ENCODE measurements around the gene ZNF621.

DNA sequence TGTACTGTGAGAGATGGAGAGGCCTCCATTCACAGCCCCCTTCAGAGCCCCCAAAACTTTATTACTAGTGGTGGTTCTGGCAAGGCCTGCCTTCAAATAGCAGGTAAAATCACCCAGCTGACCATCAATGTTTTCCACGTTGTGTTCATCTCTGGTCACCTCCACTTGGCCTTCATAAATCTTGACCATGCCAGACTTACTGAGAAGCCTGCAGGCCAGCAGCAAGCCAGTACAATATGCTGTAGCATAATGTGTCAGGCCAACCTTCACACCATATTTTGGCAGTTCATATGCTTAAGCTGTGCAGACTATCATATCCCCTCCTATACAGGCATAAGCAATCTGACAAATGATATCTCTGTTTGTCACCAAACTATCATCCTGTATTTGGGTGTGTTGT is 62.1 kb downstream of the ZNF621 start:
- TF ChIP-seq, protein P1, sequence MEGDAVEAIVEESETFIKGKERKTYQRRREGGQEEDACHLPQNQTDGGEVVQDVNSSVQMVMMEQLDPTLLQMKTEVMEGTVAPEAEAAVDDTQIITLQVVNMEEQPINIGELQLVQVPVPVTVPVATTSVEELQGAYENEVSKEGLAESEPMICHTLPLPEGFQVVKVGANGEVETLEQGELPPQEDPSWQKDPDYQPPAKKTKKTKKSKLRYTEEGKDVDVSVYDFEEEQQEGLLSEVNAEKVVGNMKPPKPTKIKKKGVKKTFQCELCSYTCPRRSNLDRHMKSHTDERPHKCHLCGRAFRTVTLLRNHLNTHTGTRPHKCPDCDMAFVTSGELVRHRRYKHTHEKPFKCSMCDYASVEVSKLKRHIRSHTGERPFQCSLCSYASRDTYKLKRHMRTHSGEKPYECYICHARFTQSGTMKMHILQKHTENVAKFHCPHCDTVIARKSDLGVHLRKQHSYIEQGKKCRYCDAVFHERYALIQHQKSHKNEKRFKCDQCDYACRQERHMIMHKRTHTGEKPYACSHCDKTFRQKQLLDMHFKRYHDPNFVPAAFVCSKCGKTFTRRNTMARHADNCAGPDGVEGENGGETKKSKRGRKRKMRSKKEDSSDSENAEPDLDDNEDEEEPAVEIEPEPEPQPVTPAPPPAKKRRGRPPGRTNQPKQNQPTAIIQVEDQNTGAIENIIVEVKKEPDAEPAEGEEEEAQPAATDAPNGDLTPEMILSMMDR (IDR thresholded peaks at IDR 0.05): no peak
- TF ChIP-seq SIN3A (IDR thresholded peaks at IDR 0.05; ENCODE audit: borderline replicate concordance, insufficient read depth, low read depth, low read length) (no peak), POLR2AphosphoS5 (IDR thresholded peaks at IDR 0.05; ENCODE audit: low read depth, low read length) (no peak), TCF7L2 (IDR thresholded peaks at IDR 0.05; ENCODE audit: low read depth, low read length) (no peak)
- TF ChIP-seq, protein P2, sequence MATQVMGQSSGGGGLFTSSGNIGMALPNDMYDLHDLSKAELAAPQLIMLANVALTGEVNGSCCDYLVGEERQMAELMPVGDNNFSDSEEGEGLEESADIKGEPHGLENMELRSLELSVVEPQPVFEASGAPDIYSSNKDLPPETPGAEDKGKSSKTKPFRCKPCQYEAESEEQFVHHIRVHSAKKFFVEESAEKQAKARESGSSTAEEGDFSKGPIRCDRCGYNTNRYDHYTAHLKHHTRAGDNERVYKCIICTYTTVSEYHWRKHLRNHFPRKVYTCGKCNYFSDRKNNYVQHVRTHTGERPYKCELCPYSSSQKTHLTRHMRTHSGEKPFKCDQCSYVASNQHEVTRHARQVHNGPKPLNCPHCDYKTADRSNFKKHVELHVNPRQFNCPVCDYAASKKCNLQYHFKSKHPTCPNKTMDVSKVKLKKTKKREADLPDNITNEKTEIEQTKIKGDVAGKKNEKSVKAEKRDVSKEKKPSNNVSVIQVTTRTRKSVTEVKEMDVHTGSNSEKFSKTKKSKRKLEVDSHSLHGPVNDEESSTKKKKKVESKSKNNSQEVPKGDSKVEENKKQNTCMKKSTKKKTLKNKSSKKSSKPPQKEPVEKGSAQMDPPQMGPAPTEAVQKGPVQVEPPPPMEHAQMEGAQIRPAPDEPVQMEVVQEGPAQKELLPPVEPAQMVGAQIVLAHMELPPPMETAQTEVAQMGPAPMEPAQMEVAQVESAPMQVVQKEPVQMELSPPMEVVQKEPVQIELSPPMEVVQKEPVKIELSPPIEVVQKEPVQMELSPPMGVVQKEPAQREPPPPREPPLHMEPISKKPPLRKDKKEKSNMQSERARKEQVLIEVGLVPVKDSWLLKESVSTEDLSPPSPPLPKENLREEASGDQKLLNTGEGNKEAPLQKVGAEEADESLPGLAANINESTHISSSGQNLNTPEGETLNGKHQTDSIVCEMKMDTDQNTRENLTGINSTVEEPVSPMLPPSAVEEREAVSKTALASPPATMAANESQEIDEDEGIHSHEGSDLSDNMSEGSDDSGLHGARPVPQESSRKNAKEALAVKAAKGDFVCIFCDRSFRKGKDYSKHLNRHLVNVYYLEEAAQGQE (IDR thresholded peaks at IDR 0.05; ENCODE audit: insufficient read depth in 1 of 2, low read depth in 2 of 2, low read length in 1 of 2): no peak
